ENCODE results near the gene CD79B.
"Not testable (repeated sequence)": the region's sequence is repeated elsewhere in the genome, so short reads cannot be mapped to it uniquely, and the experiment has no call there.

The CD79B gene

GRCh38 chr17:63909586-63909985 is 22.5 kb downstream of the CD79B start:
- DNase-seq, result not testable (repeated sequence)

- DNase-seq, result not testable (repeated sequence)
Observed at GRCh38 chr17:63907161-63907778, 24.9 kb downstream of the CD79B start.

- not testable (repeated sequence) for DNase-seq
Observed at GRCh38 chr17:63904796-63905195, 27.3 kb downstream of the CD79B start.

GRCh38 chr17:63903787-63904201 is 28.3 kb downstream of the CD79B start:
- not testable (repeated sequence) for DNase-seq

DNA sequence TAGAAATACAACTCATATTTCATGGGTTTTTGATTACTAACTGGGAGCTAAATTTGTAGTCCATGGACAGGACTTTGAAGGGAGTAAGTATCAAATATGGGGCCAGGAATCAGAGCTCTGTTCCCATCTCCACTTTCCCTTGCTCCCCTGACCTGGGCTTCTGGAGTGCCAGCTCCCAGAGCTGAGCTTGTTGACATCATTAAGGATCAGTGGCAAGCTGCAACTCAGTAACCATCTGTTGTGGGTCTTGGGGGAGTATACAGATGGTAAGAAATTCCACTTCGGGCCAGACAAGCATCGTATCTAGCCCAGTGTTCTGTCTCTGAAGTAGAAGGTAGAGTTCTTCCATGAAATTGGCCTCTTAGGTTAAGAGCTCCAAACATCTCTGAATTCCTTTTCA is 30.2 kb downstream of the CD79B start:
- DNase-seq, result not testable (repeated sequence)

DNA sequence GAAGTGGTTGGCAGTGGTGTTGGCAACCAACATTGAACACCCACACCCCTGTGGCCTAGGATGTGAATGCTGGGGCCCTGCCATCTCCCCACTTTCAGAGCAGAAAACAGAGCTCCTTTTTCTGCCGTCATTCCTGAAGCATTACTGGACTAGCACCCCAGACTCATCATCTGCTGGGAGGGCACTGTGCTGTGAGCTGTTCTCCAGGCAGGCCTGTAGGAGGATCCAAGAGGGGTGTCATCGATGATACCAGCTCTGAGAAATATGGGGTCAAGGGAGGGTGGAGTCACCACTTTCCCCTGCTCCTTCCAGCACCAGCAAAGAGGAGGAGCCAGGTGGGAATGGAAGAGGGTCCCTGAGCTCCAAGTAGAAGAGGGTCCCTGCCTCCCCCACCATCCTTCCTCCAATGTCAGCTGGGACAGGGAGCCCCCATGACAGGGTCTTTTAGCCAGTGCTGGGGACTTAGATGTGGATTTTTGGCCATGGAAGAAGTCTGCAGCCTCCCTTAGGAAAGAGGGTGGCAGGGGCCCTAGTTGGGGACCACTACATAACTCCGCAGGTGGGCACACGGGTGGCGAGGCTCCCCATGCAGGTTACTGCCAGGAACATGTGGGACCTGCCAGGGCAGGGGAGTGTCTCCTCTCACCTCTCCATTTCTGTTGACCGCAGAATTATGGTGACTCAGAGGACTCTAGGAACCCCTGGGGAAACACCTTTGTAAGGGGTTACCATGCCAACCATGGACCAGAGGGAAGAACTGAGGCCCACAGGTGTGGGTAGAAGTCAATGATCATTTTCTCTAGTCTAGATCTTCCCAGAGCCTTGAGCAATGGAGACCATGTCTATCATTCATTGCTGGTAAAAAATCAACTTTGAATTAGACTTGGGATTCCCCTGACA is 33.0 kb downstream of the CD79B start:
- DNase-seq, result not testable (repeated sequence)

DNA sequence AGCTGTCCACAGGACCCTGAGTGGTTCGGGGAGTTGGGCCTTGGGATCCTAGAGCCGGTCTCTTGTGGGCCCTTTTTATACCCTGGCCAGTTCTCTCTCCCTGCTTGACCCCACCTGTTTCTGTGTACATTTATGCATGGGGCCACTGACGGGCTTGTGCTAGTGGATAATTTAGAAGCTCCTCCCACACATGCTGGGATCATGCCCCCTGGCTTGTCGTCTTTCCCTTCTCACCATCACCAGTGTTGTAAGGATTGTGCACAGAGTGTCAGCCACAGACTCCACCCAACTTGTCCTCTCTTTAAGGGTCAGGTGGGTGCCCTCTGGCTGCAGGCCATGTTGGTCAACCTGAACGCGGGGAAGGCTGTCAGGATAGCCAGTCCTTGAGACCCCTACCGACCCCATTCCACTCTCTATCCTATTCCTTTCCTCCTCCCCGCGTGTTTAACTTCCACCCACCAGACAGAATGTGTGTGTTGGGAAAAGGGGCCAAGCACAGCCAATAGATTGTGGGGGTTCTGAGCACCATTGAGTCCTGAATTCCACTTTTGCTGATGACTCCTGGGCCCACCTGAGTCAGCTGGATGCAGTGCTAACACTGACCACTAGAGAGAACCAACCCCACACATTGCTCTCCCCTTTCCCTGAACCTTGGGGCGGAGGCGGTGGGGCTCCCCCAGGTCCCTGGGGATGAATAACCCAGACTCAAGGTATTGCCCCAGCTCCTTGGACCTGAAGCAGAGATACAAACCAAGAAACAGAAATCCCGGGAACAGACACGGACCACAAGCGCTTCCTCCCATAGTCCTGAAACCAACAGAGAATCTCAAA is 35.4 kb downstream of the CD79B start, which contains the start of gene CSH1:
TSS of gene CSH1 (minus strand) at position 51 of the 831 bp plus-strand sequence. CDS start 63 bp downstream, outside the sequence.
- not testable (repeated sequence) for DNase-seq

GRCh38 chr17:63894821-63895220 is 37.3 kb downstream of the CD79B start:
- DNase-seq, result not testable (repeated sequence)

DNA sequence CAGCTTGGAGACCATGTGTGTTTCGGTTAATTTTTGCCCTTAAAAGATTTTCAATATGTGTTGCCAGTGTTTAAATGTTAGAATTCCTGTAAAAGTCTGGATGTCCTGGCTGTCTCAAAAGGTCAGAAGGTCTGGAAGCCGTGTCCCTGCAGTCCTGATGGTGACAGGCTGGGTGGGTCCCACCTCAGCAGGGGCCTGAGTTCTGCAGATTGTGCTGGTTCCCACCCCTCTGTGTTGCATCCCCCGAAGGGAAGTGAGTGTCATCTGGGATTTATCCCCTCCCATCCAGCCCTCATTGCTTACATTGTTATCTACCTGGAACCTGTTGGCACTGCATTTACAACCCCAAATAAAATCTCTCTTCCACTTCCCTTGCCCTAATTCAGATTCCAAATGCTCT is 38.1 kb downstream of the CD79B start:
- not testable (repeated sequence) for DNase-seq

- DNase-seq, result not testable (repeated sequence)
Observed at GRCh38 chr17:63892316-63893037, 39.7 kb downstream of the CD79B start.

DNA sequence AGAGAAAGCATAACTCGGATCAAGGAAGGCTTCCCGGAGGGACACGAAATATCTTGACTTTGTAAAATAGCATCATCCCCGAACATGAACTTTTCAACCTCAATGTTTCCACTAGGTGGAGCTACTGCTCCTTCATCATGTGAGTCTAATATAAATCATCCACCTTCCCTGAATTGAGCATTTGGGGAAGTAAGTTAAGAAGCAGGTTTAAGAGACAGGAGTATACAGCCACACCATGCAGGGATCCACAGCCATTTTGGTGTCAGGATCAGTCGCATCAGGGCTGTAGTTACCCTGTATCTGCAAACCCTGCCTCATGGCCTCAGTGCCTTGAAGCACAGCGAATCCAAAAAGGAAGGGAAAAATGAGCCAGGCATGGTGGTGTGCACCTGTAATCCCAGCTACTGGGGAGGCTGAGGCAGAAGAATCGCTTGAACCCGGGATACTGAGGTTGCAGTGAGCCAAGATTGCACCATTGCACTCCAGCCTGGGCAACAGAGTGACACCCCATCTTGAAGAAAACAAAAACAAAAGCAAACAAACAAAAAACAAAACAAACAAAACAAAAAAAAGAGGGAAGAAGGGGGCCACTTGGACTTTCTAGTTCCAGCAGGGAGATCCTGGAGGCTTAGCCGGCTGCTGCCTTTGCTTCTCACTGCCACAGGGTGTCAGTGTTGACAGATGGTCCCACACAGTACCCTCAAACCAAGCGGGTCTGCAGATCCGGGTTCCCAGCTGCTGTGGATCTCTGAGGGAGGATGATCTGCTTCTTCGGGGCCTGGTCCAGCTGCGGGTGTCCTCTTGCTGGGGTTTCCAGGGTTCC is 42.9 kb downstream of the CD79B start:
- DNase-seq, result peak; percentile 27

- DNase-seq, result not testable (repeated sequence)
Observed at GRCh38 chr17:63885119-63885518, 47.0 kb downstream of the CD79B start.

DNA sequence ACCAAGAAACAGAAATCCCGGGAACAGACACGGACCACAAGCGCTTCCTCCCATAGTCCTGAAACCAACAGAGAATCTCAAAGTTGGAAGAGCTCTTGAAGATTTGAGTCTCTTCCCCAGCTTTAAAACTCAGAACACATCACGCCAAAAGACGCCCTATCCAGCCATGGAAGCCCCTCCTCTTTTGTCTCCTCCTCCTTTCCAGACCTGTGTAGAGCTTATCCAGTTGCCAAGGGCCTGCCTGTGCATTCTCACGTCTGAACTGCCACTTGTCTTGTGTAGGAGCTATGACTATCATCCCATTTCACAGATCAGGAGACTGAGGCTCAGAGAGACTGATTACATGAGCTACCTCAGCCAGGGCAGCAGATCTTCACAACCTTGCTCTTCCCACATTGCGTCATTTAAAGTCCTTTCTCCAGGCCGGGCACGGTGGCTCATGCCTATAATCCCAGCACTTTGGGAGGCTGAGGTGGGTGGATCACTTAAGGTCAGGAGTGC is 49.5 kb downstream of the CD79B start:
- DNase-seq, result not testable (repeated sequence)

- peak; percentile 45 for DNase-seq
Observed at GRCh38 chr17:63881935-63882601, 50.1 kb downstream of the CD79B start, which contains the start of gene GH2. GH2 (minus strand) TSS chr17:63881944; CDS start chr17:63881801, 143 bp downstream.

DNA sequence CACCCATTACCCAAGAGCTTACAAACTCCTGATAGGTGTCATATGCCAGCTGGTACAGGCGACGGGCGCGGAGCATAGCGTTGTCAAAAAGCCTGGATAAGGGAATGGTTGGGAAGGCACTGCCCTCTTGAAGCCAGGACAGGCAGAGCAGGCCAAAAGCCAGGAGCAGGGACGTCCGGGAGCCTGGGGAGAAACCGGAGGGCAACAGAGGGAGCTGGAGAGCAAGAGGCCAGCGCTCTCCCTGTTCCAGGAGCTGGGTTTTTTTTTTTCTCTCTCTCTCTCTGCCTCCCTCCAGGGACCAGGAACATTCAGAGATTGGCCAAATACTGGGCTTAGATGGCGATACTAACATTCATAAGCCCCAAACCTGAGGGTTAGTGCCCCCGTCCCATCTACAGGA is 50.8 kb downstream of the CD79B start:
- DNase-seq, result not testable (repeated sequence)

DNA sequence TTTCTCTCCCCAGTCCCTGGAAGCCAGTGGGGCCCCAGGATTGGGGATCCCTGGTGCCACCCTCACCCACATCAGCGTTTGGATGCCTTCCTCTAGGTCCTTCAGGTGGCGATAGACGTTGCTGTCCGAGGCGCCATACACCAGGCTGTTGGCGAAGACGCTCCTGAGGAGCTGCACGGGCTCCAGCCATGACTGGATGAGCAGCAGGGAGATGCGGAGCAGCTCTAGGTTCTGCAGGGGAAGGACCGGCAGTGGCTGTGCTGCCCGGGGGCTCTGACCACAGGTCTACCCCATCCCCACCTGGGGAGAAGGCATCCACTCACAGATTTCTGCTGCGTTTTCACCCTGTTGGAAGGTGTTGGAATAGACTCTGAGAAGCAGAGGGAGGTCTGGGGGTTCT is 51.4 kb downstream of the CD79B start:
- no peak for DNase-seq
